NCI-H345 treated with DMSO at 0.1 percent for 48 hours (cell line): ENCODE data around the gene CADM4.

Experiments
- DNase-seq: peaks from one replicate; lab custom pipeline; 2025; ENCODE audit not compliant: unreplicated experiment; lab: John Stamatoyannopoulos, UW

The CADM4 gene

GRCh38 chr19:43634872-43635560, 4.6 kb downstream of the CADM4 start:
- DNase-seq, result no peak

GRCh38 chr19:43634506-43634871, 5.2 kb downstream of the CADM4 start:
- DNase-seq, result no peak

- DNase-seq, result no peak
Measured at GRCh38 chr19:43634068-43634467, 5.6 kb downstream of the CADM4 start.

GRCh38 chr19:43633520-43633919, 6.1 kb downstream of the CADM4 start:
- no peak for DNase-seq

- DNase-seq, result no peak
Measured at GRCh38 chr19:43631491-43631890, 8.2 kb downstream of the CADM4 start.

- DNase-seq, result no peak
Measured at GRCh38 chr19:43628646-43629326, 10.9 kb downstream of the CADM4 start.

GRCh38 chr19:43626838-43627237, 12.8 kb downstream of the CADM4 start:
- no peak for DNase-seq

- DNase-seq, result no peak
Measured at GRCh38 chr19:43625918-43626579, 13.6 kb downstream of the CADM4 start.

- no peak for DNase-seq
Measured at GRCh38 chr19:43624933-43625332, 14.7 kb downstream of the CADM4 start.

GRCh38 chr19:43623889-43624670, 15.6 kb downstream of the CADM4 start:
- no peak for DNase-seq

GRCh38 chr19:43622956-43623355, 16.7 kb downstream of the CADM4 start:
- DNase-seq, result no peak

GRCh38 chr19:43622070-43622469, 17.6 kb downstream of the CADM4 start:
- no peak for DNase-seq

GRCh38 chr19:43620061-43621001, 19.3 kb downstream of the CADM4 start:
- DNase-seq, result no peak

GRCh38 chr19:43619262-43620060, 20.2 kb downstream of the CADM4 start, which contains the start of gene ZNF428:
ZNF428 (minus strand) TSS chr19:43619629; CDS start chr19:43614304, 5,325 bp downstream.
- peak; percentile 50 for DNase-seq

- no peak for DNase-seq
Measured at GRCh38 chr19:43618921-43619261, 20.8 kb downstream of the CADM4 start.

GRCh38 chr19:43616954-43617353, 22.7 kb downstream of the CADM4 start:
- DNase-seq, result no peak

- DNase-seq, result no peak
Measured at GRCh38 chr19:43616306-43616705, 23.3 kb downstream of the CADM4 start.

- no peak for DNase-seq
Measured at GRCh38 chr19:43612374-43612773, 27.3 kb downstream of the CADM4 start.

GRCh38 chr19:43611788-43612187, 27.9 kb downstream of the CADM4 start, which contains the start of gene SRRM5:
SRRM5 (plus strand) TSS chr19:43612088; CDS start chr19:43612122, 34 bp downstream.
- DNase-seq, result no peak
